Measurements from ENCODE around the gene MAST2. TPM values are rescaled to one million over a fixed set of nuclear protein-coding genes. Genes with fewer than 3 reads are reported as not detected.
A peak's percentile ranks its signal among the peaks of the same experiment; 100 is the strongest.
"Not testable (repeated sequence)": the region's sequence is repeated elsewhere in the genome, so short reads cannot be mapped to it uniquely, and the experiment has no call there.

MAST2 gene
- total RNA-seq, 1 experiment from 2014 or later, result 30.3 TPM

DNA sequence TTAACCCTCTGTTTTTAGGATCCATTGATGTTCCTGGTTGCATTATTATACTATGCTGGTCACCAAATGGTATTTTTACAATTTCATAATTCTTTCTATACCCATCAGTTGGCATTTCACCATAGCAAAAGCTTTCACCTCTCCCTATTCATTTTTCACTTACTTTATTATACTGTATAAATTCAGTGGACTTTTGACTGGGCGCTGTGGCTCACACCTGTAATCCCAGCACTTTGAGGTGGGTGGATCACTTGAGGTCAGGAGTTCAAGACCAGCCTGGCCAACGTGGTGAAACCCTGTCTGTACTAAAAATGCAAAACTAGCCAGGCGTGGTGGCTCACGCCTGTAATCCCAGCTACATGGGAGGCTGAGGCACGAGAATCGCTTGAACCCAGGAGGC lies 128.8 kb downstream of the MAST2 start:
- DNase-seq (ENCODE audit: low read depth), result not testable (repeated sequence)

DNA sequence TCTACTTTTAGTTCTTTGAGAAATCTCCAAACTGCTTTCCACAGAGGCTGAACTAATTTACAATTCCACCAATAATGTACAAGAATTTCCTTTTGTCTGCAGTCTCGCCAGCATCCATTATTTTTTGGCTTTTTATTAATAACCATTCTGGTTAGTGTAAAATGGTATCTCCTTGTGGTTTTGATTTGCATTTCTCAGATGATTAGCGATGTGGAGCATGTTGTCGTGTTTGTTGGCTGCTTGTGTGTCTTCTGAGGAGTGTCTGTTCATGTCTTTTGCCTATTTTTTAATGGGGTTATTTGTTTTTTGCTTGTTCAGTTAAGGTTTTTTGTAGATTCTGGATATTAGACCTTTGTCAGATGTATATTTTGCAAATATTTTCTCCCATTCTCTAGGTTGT lies 131.5 kb downstream of the MAST2 start:
- no peak for DNase-seq (ENCODE audit: low read depth)

DNA sequence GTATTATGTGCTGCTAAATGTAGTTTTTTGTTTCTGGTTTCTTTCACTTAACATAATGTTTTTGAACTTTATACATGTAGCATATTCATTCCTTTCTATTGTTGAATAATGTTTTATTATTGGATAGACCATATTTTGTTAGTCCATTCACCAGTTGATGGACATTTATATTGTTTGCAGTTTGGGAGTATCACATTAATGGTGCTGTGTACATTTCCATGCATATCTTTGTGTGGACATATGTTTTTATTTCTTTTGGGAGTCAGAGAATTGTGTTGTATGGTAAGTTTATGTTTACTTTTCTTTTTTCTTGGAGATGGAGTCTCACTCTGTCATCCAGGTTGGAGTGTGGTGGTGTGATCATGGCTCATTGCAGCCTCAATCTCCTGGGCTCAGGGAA lies 134.6 kb downstream of the MAST2 start:
- DNase-seq (ENCODE audit: low read depth), result no peak

GRCh38 chr1:45942411-45942810 lies 139.0 kb downstream of the MAST2 start:
- no peak for DNase-seq (ENCODE audit: low read depth)

DNA sequence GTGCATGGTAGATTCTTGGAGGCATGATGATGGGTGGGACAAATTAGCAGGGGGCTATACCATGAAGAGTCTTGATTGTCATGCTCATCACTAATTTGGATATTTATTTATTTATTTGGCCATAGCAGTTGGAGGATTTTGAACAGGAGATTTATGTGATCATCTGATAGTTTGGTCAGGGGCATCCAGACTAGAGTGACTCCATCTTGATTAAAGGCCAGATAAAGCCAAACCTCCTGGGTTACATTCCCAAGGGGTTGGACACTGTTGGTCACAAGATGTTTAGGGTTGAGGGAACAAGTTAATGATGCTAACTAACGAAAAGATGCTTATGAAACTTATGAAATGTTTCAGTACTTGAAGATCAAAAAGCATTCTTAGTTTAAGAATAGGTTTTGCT lies 139.8 kb downstream of the MAST2 start:
- no peak for DNase-seq (ENCODE audit: low read depth)

GRCh38 chr1:45945426-45945825 lies 142.0 kb downstream of the MAST2 start:
- peak; percentile 35 for DNase-seq (ENCODE audit: low read depth)

- DNase-seq (ENCODE audit: low read depth), result not testable (repeated sequence)
Measured at GRCh38 chr1:45949462-45949861, 146.1 kb downstream of the MAST2 start.

GRCh38 chr1:45952072-45952471 lies 148.7 kb downstream of the MAST2 start:
- peak; percentile 68 for DNase-seq (ENCODE audit: low read depth)

DNA sequence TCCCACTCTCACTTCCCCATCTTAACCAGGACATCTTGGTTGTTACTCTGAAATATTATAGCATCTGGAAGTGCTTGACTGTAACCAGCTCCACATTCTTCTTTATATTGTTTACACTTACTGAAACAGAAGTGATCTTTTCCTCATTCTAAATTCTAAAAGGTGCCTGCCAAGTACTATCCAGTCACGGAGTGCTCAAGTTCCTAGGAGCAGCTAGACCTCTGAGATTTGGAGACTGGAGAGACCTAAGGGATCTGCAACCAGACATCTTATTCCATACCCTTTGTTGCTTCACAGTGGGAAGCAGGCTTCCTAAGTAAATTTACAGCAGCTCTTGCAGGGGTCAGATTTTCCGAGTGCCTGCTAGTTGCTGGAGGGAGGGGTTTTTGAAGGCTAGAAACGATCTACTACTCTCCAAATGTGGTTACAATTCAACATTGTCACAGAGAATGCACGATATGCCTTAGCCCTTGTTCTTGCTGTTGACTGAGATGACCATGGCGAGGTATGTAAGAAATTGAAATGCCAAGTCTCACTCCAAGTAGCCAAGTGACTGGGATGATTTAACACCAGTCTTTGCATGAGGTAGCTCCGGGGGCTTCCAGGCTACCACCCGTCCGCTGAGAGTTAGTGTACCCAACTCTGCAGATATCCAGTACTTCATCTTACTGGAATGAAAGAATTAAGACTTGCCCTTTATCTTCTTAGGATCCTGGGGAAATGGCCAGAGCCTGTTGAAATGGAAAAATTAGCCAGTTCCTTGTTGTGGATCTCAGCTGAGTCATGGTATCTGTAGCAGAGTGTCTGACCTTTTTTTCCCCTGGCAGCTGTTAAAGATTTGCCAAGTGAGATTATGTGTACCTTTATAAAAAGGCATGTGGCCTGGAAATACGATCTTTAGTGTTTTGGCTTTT lies 150.8 kb downstream of the MAST2 start:
- DNase-seq (ENCODE audit: low read depth), result peak; percentile 96

GRCh38 chr1:45957684-45958083 lies 154.3 kb downstream of the MAST2 start:
- no peak for DNase-seq (ENCODE audit: low read depth)

DNA sequence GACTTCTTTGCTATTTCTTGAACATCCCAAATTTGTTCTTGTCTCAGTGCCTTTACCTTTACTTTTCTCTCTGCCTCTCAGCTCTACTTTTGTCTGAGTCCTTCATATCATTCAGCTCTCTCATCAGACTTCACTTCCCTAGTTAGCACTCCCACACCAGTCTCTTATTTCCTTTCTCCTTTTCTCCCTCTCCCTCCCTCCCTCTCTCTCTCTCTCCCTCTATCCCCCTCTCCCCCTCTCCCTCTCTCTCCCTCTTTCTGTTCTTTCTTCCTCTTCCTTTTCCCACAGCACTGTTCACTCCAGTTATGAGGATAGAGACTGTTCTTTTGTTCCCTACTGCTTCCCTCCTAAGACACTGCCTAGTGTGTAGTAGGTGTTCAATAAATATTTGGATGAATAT lies 154.9 kb downstream of the MAST2 start:
- DNase-seq (ENCODE audit: low read depth), result no peak

- peak; percentile 38 for DNase-seq (ENCODE audit: low read depth)
Measured at GRCh38 chr1:45960930-45961715, 157.7 kb downstream of the MAST2 start.

DNA sequence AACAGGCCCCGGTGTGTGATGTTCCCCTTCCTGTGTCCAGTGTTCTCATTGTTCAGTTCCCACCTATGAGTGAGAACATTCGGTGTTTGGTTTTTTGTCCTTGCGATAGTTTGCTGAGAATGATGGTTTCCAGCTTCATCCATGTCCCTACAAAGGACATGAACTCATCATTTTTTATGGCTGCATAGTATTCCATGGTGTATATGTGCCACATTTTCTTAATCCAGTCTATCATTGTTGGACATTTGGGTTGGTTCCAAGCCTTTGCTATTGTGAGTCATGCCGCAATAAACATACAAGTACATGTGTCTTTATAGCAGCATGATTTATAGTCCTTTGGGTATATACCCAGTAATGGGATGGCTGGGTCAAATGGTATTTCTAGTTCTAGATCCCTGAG lies 158.5 kb downstream of the MAST2 start:
- DNase-seq (ENCODE audit: low read depth), result not testable (repeated sequence)

GRCh38 chr1:45968941-45969666 lies 165.7 kb downstream of the MAST2 start:
- DNase-seq (ENCODE audit: low read depth), result peak; percentile 32

DNA sequence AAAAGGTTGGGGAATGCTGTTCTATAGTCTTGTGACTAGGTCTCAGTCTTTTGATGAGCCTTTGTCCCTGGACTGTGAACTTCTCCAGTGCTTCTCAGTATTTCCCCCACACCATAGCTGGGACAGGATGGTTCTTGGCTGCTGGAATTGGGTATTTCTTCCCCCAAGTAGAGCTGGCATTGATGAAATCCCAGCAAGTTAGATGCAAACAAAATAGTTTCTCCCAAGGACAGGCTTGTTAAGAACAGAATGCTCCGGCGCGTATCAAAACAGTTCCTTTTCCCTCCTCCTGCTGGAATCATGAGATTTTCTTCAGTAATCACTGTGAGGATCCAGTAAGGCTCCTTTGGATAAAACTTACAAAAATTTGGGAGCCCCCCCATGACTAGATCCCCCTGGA lies 166.5 kb downstream of the MAST2 start:
- DNase-seq (ENCODE audit: low read depth), result no peak

GRCh38 chr1:45971335-45971734 lies 167.9 kb downstream of the MAST2 start:
- no peak for DNase-seq (ENCODE audit: low read depth)

GRCh38 chr1:45971922-45972531 lies 168.6 kb downstream of the MAST2 start:
- DNase-seq (ENCODE audit: low read depth), result no peak

DNA sequence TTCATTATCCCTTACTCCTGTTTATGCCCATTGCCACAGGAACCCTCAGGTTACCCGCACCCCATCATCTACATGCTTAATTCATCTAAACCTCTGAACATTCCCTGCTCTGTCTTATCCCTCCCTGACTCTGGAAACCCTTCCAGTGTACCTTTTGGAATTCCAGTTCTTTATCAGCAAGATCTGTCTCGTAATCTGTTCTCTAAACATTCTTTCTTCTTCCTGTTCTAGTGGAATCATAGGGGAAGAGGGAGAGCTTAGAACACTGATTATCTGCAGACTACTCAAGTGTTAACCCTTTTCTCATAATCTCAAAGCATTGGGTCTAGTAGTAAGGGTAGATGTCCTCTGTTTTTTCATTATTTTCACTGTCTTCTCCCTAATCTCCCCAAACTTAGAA lies 169.2 kb downstream of the MAST2 start:
- no peak for DNase-seq (ENCODE audit: low read depth)

DNA sequence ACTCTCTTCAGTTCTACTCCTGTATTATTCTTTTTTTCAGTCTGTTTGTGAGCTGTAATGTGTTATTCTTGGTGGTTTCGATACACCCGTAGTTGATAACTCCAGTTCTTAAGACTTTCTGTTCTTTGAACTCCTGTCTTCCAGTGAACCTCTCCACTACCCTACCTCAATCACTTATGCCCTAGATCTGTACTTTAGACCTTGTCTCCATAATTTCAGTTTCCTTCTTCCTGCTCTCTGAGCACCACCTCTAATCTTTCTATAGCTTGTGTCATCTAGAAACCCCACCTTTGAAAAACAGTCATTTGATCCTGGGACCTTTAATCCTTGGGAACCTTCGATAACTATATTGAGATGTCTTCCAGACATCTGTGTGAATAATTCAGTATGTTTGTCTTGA lies 169.7 kb downstream of the MAST2 start:
- no peak for DNase-seq (ENCODE audit: low read depth)

- no peak for DNase-seq (ENCODE audit: low read depth)
Measured at GRCh38 chr1:45974541-45975269, 171.3 kb downstream of the MAST2 start.

DNA sequence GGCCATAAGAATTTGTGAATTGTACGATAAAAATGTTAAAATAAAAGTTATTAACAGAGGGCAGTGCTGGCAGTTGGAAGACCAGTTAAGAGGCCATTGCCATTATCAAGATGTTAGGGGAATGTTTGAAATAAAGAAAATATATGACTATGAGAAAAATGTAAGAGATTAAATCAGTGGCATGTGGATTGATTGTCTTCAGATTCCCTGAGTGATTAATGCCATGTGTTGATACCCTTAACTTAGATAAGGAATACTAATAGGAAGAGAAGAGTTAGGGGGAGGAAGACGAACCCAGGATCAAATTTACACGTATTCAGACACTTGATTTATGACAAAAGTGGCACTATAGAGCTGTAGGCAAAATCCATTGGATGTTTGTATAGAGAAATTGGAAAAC lies 173.2 kb downstream of the MAST2 start:
- DNase-seq (ENCODE audit: low read depth), result no peak

All from LHCN-M2 (cell line).